ENCODE measurements around the gene FAM53B.

Gene FAM53B

DNA sequence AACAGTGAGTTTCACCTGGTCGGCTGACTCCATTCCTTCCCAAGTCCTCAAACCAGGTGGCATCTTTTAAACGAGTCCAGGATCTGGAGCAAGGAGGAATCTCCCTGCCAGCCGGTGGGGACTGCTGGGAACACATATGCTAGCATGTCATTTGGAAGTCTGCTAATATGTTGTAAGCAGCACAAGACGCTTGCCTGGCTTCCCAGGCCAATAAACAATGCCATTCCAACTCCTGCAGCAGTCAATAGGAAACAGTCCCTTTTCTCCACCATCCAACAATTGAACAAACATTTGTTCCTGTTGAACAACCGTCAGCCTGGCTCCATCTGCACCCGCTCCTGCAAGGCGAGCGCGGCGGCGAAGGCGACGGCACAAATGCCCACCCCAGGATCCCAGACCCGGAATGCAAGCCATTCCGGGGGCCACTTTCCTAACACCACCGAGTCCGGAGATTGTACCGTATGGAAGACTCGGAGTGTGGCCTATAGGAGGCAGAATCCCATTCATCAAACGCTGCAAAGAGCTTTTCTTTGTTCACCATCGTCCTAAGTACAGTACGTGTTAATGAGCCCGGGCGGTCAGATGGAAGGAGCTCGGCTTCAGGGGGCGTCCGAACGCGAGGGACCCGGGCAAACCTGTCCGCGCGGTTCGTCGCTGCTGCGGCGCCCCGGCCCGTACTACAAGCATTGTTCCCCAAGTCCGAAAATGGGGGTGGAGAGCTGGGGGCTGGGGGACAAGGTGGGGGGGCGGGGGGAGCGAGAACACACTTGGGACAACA lies 1.6 kb downstream of the FAM53B start:
- Histone ChIP-seq H2AFZ (ENCODE audit: low read length) (peak overlapping the region; percentile 84), H4K91ac (ENCODE audit: low read depth, low read length, poor library complexity) (no peak overlapping the region), H3K4ac (ENCODE audit: low read length) (no peak overlapping the region), H3K9me3 (replicated peaks in 1 of 2; ENCODE audit: control insufficient read depth in 2 of 2, insufficient read depth in 1 of 2, low read depth in 1 of 2, low read length in 2 of 2) (no peaks in the 10 kb centered on the region), H3K27me3 (ENCODE audit: control insufficient read depth in 3 of 3, insufficient read depth in 3 of 3, low read depth in 1 of 3, low read length in 3 of 3) (no peaks in the 10 kb centered on the region), H3K14ac (ENCODE audit: low read length) (peak overlapping the region; percentile 76), H2BK120ac (ENCODE audit: low read depth, low read length) (peak overlapping the region; percentile 67), H3K4me2 (ENCODE audit: insufficient read depth, low read length, poor library complexity, severe bottlenecking) (peak overlapping the region; percentile 98), H2BK12ac (ENCODE audit: low read length) (no peak overlapping the region), H3K4me1 (ENCODE audit: control insufficient read depth in 2 of 2, insufficient read depth in 1 of 2, low read depth in 1 of 2, low read length in 2 of 2) (peaks cover 32 to 56% of the 10 kb centered on the region in 2 donors), H3K23ac (ENCODE audit: low read depth, low read length, poor library complexity) (peak overlapping the region; percentile 89), H3K27ac (replicated peaks; ENCODE audit: low read length) (no peak overlapping the region), H2AK5ac (ENCODE audit: low read depth, low read length) (peak overlapping the region; percentile 68), H3K18ac (ENCODE audit: low read length) (peak overlapping the region; percentile 95), H3K9ac (ENCODE audit: low read depth, low read length, poor library complexity) (peak overlapping the region; percentile 84), H3K79me1 (ENCODE audit: low read depth, low read length) (peaks cover 7% of the 10 kb centered on the region), H4K8ac (ENCODE audit: low read depth, low read length) (no peak overlapping the region), H3K4me3 (ENCODE audit: low read length in 2 of 2) (peak overlapping the region; percentile 71 to 90), H2BK5ac (ENCODE audit: low read length) (peak overlapping the region; percentile 27), H2BK15ac (ENCODE audit: low read length) (no peak overlapping the region), H3K36me3 (replicated peaks in 1 of 2; ENCODE audit: control insufficient read depth in 2 of 2, insufficient read depth in 2 of 2, low read length in 2 of 2) (peaks cover 0 to 2% of the 10 kb centered on the region in 2 donors)
- no peak for DNase-seq (ENCODE audit: low spot score)
- no CpG with 5 or more reads among the region's 42 CpGs for WGBS, 2 donors (ENCODE audit: extremely low coverage in 2 of 2, insufficient read length in 2 of 2, insufficient replicate concordance in 1 of 2)

DNA sequence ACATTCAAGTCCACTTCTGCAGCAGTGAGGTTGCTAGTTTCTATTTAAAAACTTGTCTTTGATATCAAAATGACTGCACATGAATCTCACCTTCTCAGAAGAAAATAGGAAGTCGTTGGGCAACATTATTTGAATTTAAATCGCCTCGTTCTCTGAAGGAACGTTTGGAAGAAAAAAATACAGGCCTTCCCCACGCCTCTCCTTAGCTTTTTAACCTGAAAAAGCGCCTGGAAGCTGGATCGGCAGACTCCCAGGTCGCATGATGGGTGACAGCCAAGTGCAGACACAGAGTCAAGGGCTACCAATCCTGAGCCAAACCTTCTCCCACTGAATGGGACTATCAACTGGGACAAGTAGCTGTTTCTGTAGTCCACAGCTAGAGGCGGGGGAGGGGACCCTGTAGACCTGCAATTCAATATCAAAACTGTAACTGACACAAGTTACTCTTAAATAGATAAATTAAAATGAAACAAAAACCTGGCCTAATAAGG lies 2.2 kb downstream of the FAM53B start:
- Histone ChIP-seq H3K79me1 (ENCODE audit: low read depth, low read length) (peaks cover 8% of the 10 kb centered on the region), H4K91ac (ENCODE audit: low read depth, low read length, poor library complexity) (no peak overlapping the region), H4K8ac (ENCODE audit: low read depth, low read length) (no peak overlapping the region), H3K4me2 (ENCODE audit: insufficient read depth, low read length, poor library complexity, severe bottlenecking) (no peak overlapping the region), H3K9me3 (replicated peaks in 1 of 2; ENCODE audit: control insufficient read depth in 2 of 2, insufficient read depth in 1 of 2, low read depth in 1 of 2, low read length in 2 of 2) (no peaks in the 10 kb centered on the region), H3K4me1 (ENCODE audit: control insufficient read depth in 2 of 2, insufficient read depth in 1 of 2, low read depth in 1 of 2, low read length in 2 of 2) (peaks cover 32 to 61% of the 10 kb centered on the region in 2 donors), H2AFZ (ENCODE audit: low read length) (peak overlapping the region; percentile 84), H3K14ac (ENCODE audit: low read length) (no peak overlapping the region), H2AK5ac (ENCODE audit: low read depth, low read length) (no peak overlapping the region), H3K4ac (ENCODE audit: low read length) (no peak overlapping the region), H2BK15ac (ENCODE audit: low read length) (no peak overlapping the region), H3K9ac (ENCODE audit: low read depth, low read length, poor library complexity) (no peak overlapping the region), H2BK120ac (ENCODE audit: low read depth, low read length) (no peak overlapping the region), H3K23ac (ENCODE audit: low read depth, low read length, poor library complexity) (no peak overlapping the region), H2BK5ac (ENCODE audit: low read length) (no peak overlapping the region), H3K4me3 (ENCODE audit: low read length in 2 of 2) (peak overlapping the region in 1 of 2 donors; percentile 71), H3K36me3 (replicated peaks in 1 of 2; ENCODE audit: control insufficient read depth in 2 of 2, insufficient read depth in 2 of 2, low read length in 2 of 2) (peaks cover 0 to 5% of the 10 kb centered on the region in 2 donors), H2BK12ac (ENCODE audit: low read length) (no peak overlapping the region), H3K18ac (ENCODE audit: low read length) (no peak overlapping the region), H3K27me3 (ENCODE audit: control insufficient read depth in 3 of 3, insufficient read depth in 3 of 3, low read depth in 1 of 3, low read length in 3 of 3) (no peaks in the 10 kb centered on the region), H3K27ac (replicated peaks; ENCODE audit: low read length) (no peak overlapping the region)
- no CpG with 5 or more reads among the region's 9 CpGs for WGBS, 2 donors (ENCODE audit: extremely low coverage in 2 of 2, insufficient read length in 2 of 2, insufficient replicate concordance in 1 of 2)
- no peak for DNase-seq (ENCODE audit: low spot score)

- Histone ChIP-seq H3K4me3 (ENCODE audit: low read length in 2 of 2) (no peak overlapping the region), H3K9ac (ENCODE audit: low read depth, low read length, poor library complexity) (no peak overlapping the region), H4K91ac (ENCODE audit: low read depth, low read length, poor library complexity) (no peak overlapping the region), H3K14ac (ENCODE audit: low read length) (no peak overlapping the region), H2BK15ac (ENCODE audit: low read length) (no peak overlapping the region), H2BK120ac (ENCODE audit: low read depth, low read length) (no peak overlapping the region), H3K79me1 (ENCODE audit: low read depth, low read length) (peaks cover 8% of the 10 kb centered on the region), H3K4me1 (ENCODE audit: control insufficient read depth in 2 of 2, insufficient read depth in 1 of 2, low read depth in 1 of 2, low read length in 2 of 2) (peaks cover 32 to 62% of the 10 kb centered on the region in 2 donors), H3K4me2 (ENCODE audit: insufficient read depth, low read length, poor library complexity, severe bottlenecking) (no peak overlapping the region), H3K36me3 (replicated peaks in 1 of 2; ENCODE audit: control insufficient read depth in 2 of 2, insufficient read depth in 2 of 2, low read length in 2 of 2) (peaks cover 0 to 7% of the 10 kb centered on the region in 2 donors), H3K4ac (ENCODE audit: low read length) (no peak overlapping the region), H4K8ac (ENCODE audit: low read depth, low read length) (no peak overlapping the region), H3K23ac (ENCODE audit: low read depth, low read length, poor library complexity) (no peak overlapping the region), H3K27ac (replicated peaks; ENCODE audit: low read length) (peak overlapping the region; percentile 56), H3K9me3 (replicated peaks in 1 of 2; ENCODE audit: control insufficient read depth in 2 of 2, insufficient read depth in 1 of 2, low read depth in 1 of 2, low read length in 2 of 2) (no peaks in the 10 kb centered on the region), H3K18ac (ENCODE audit: low read length) (no peak overlapping the region), H2BK5ac (ENCODE audit: low read length) (no peak overlapping the region), H2AK5ac (ENCODE audit: low read depth, low read length) (no peak overlapping the region), H3K27me3 (ENCODE audit: control insufficient read depth in 3 of 3, insufficient read depth in 3 of 3, low read depth in 1 of 3, low read length in 3 of 3) (no peaks in the 10 kb centered on the region), H2AFZ (ENCODE audit: low read length) (no peak overlapping the region), H2BK12ac (ENCODE audit: low read length) (no peak overlapping the region)
- DNase-seq (ENCODE audit: low spot score) = peak; percentile 79
- no CpG with 5 or more reads among the region's 13 CpGs for WGBS, 2 donors (ENCODE audit: extremely low coverage in 2 of 2, insufficient read length in 2 of 2, insufficient replicate concordance in 1 of 2)
Measured at GRCh38 chr10:124741281-124741921, 2.8 kb downstream of the FAM53B start.

Measured in neuronal stem cell (in vitro differentiated cells).